ENCODE results near the gene CDH13.

DNA sequence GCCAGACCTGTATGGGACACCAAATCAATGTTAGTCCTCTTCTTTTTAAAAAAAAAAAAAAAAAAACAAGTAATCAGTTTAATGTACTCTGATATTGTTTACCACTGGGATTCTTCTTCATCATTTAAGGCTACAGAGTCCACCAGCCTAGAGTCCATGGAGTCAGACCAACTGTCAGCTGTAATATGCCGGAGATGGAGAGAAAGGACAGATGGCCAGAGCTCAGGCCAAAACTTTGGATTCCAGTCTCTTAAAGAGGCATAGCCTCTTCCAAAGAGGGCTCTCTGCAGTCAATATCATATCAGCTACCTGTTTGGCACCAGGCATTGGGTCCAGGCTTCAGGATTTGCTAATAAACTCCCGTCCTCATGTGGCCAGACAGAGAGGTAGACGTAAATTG, 711.4 kb downstream of the CDH13 start:
- TF ChIP-seq, protein P1, sequence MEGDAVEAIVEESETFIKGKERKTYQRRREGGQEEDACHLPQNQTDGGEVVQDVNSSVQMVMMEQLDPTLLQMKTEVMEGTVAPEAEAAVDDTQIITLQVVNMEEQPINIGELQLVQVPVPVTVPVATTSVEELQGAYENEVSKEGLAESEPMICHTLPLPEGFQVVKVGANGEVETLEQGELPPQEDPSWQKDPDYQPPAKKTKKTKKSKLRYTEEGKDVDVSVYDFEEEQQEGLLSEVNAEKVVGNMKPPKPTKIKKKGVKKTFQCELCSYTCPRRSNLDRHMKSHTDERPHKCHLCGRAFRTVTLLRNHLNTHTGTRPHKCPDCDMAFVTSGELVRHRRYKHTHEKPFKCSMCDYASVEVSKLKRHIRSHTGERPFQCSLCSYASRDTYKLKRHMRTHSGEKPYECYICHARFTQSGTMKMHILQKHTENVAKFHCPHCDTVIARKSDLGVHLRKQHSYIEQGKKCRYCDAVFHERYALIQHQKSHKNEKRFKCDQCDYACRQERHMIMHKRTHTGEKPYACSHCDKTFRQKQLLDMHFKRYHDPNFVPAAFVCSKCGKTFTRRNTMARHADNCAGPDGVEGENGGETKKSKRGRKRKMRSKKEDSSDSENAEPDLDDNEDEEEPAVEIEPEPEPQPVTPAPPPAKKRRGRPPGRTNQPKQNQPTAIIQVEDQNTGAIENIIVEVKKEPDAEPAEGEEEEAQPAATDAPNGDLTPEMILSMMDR (IDR thresholded peaks at IDR 0.05; ENCODE audit: low read depth, low read length), result no peak
- no peak for TF ChIP-seq EZH2phosphoT487 (IDR thresholded peaks at IDR 0.05; ENCODE audit: low read depth)

Measured in OCI-LY3 (cell line).